Stimulated activated CD8-positive, alpha-beta memory T cell treated with anti-CD3 and anti-CD28 coated beads, Interleukin-7, amount 100 ng/mL, for 4 hours (primary cell): ENCODE measurements around the gene EVPL.

Experiments used
- DNase-seq, 2 donors: peaks; one replicate each; pipeline ENCODE4 v3.0.0-alpha.2; 2020; ENCODE audit warnings: low read depth in 2 of 2

Gene EVPL

GRCh38 chr17:75959839-75960511 lies 67.1 kb downstream of the EVPL start:
- no peak for DNase-seq

- no peak for DNase-seq
Observed at GRCh38 chr17:75959051-75959838, 67.9 kb downstream of the EVPL start.
